Astrocyte (in vitro differentiated cells and primary cell): ENCODE results near the gene TMED8. TPM values are rescaled to one million over a fixed set of nuclear protein-coding genes. Genes with fewer than 3 reads are reported as not detected.

Experiments
- DNase-seq: peaks from one replicate; pipeline ENCODE4 v3.0.0-alpha.2; 2010; ENCODE audit warnings: low read depth
- FAIRE-seq: peaks from 2 replicates; lab custom pipeline; 2011; peaks lifted over from hg19 to GRCh38; lab: Jason Lieb, UNC
- H2AFZ ChIP-seq: 2 replicates; pipeline ENCODE4 v1.6.0; 2012; ENCODE audit warnings: low read depth, low read length, inconsistent platforms
- H3K27ac ChIP-seq: 2 replicates; pipeline ENCODE4 v1.5.1; 2011; ENCODE audit warnings: low read depth, low read length, inconsistent platforms
- H3K27me3 ChIP-seq: 2 replicates; pipeline ENCODE4 v1.6.0; 2011; ENCODE audit warnings: low read length, inconsistent platforms; ENCODE audit not compliant: insufficient read depth
- H3K36me3 ChIP-seq: 2 replicates; pipeline ENCODE4 v1.5.1; 2011; ENCODE audit warnings: low read length, inconsistent platforms; ENCODE audit not compliant: insufficient read depth
- H3K4me1 ChIP-seq: 2 replicates; pipeline ENCODE4 v1.5.1; 2011; ENCODE audit warnings: low read length, inconsistent platforms; ENCODE audit not compliant: insufficient read depth
- H3K4me2 ChIP-seq: 2 replicates; pipeline ENCODE4 v1.6.0; 2012; ENCODE audit warnings: low read length, inconsistent platforms
- H3K4me3 ChIP-seq: 2 replicates; pipeline ENCODE4 v1.5.1; 2011; ENCODE audit warnings: low read depth, mild to moderate bottlenecking, low read length, inconsistent platforms; ENCODE audit not compliant: insufficient read depth
- H3K79me2 ChIP-seq: 2 replicates; pipeline ENCODE4 v1.6.0; 2012; ENCODE audit warnings: mild to moderate bottlenecking, low read length, inconsistent platforms; ENCODE audit not compliant: insufficient read depth
- H3K9ac ChIP-seq: 2 replicates; pipeline ENCODE4 v1.6.0; 2012; ENCODE audit warnings: mild to moderate bottlenecking, low read length, inconsistent platforms
- H3K9me3 ChIP-seq: 2 replicates; pipeline ENCODE4 v1.5.1; 2012; ENCODE audit warnings: low read depth, mild to moderate bottlenecking, low read length, inconsistent platforms; ENCODE audit not compliant: insufficient read depth
- H4K20me1 ChIP-seq: 2 replicates; pipeline ENCODE4 v1.6.0; 2012; ENCODE audit warnings: low read length, inconsistent platforms; ENCODE audit not compliant: insufficient read depth
- H3K27ac Mint-ChIP-seq: one replicate; pipeline ENCODE4 v1.8.0; 2021; ENCODE audit warnings: mild to moderate bottlenecking, mixed read lengths; ENCODE audit not compliant: unreplicated experiment
- H3K27me3 Mint-ChIP-seq: one replicate; pipeline ENCODE4 v1.8.0; 2021; ENCODE audit warnings: low read depth, mixed read lengths; ENCODE audit not compliant: unreplicated experiment
- H3K36me3 Mint-ChIP-seq: one replicate; pipeline ENCODE4 v1.8.0; 2021; ENCODE audit warnings: low read depth, mixed read lengths; ENCODE audit not compliant: unreplicated experiment
- H3K4me1 Mint-ChIP-seq: one replicate; pipeline ENCODE4 v1.8.0; 2021; ENCODE audit warnings: low read depth, mixed read lengths; ENCODE audit not compliant: unreplicated experiment
- H3K4me3 Mint-ChIP-seq: one replicate; pipeline ENCODE4 v1.8.0; 2021; ENCODE audit warnings: mild to moderate bottlenecking, moderate library complexity, mixed read lengths; ENCODE audit not compliant: unreplicated experiment
- H3K9me3 Mint-ChIP-seq: one replicate; pipeline ENCODE4 v1.8.0; 2021; ENCODE audit warnings: mild to moderate bottlenecking, mixed read lengths; ENCODE audit not compliant: unreplicated experiment
- EZH2 ChIP-seq: IDR thresholded peaks from 2 replicates; pipeline ENCODE4 v1.6.1; 2012; ENCODE audit warnings: mild to moderate bottlenecking, low read length, inconsistent platforms; ENCODE audit not compliant: insufficient read depth
- total RNA-seq: library from RNA; stranded (reverse); gene quantifications from 2 replicates; pipeline ENCODE4 v1.2.1, GENCODE V29; 2021
- TF ChIP-seq, protein P1 (sequence below): IDR thresholded peaks from 2 replicates; pipeline ENCODE4 v1.5.1; 2011; ENCODE audit warnings: low read depth, mild to moderate bottlenecking, inconsistent platforms, low read length, moderate library complexity; ENCODE audit not compliant: insufficient read depth

TMED8 gene
- total RNA-seq, 1 donor from 2014 or later, result 10.2 TPM

DNA sequence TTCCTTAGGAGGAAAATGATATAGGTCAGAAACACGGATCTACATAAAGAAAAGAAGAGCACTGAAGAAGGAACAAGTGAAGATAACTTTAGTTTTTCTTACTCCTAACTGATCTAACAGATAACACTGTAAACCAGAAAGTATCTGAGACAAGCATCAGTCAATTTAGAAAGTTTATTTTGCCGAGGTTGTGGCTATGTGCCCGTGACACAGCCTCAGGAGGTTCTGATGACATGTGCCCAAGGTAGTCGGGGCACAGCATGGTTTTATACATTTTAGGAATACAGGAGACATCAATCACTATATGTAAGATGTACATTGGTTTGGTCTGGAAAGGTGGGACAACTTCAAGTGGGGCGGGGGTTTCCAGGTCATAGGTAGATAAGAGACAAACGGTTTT is 23.3 kb upstream of the TMED8 start:
- FAIRE-seq (no peak), DNase-seq (no peak)
- Histone ChIP-seq H3K27me3 (peaks cover 2% of the 10 kb centered on the region), H2AFZ (no peak overlapping the region), H3K4me2 (no peak overlapping the region), H4K20me1 (no peaks in the 10 kb centered on the region), H3K9me3 (no peaks in the 10 kb centered on the region), H3K79me2 (no peaks in the 10 kb centered on the region), H3K27ac (no peak overlapping the region), H3K4me3 (no peak overlapping the region), H3K9ac (no peak overlapping the region), H3K36me3 (no peaks in the 10 kb centered on the region), H3K4me1 (no peaks in the 10 kb centered on the region)
- H3K27ac Mint-ChIP-seq, result no peak overlapping the region
- no peak overlapping the region for H3K4me3 Mint-ChIP-seq
- H3K4me1 Mint-ChIP-seq, result no peaks in the 10 kb centered on the region
- no peak for TF ChIP-seq EZH2
- TF ChIP-seq, protein P1, sequence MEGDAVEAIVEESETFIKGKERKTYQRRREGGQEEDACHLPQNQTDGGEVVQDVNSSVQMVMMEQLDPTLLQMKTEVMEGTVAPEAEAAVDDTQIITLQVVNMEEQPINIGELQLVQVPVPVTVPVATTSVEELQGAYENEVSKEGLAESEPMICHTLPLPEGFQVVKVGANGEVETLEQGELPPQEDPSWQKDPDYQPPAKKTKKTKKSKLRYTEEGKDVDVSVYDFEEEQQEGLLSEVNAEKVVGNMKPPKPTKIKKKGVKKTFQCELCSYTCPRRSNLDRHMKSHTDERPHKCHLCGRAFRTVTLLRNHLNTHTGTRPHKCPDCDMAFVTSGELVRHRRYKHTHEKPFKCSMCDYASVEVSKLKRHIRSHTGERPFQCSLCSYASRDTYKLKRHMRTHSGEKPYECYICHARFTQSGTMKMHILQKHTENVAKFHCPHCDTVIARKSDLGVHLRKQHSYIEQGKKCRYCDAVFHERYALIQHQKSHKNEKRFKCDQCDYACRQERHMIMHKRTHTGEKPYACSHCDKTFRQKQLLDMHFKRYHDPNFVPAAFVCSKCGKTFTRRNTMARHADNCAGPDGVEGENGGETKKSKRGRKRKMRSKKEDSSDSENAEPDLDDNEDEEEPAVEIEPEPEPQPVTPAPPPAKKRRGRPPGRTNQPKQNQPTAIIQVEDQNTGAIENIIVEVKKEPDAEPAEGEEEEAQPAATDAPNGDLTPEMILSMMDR, result no peak
- H3K9me3 Mint-ChIP-seq, result no peaks in the 10 kb centered on the region
- peaks cover 6% of the 10 kb centered on the region for H3K36me3 Mint-ChIP-seq
- peaks cover 3% of the 10 kb centered on the region for H3K27me3 Mint-ChIP-seq

- Mint-ChIP-seq H3K4me3 (no peak overlapping the region), H3K36me3 (no peaks in the 10 kb centered on the region), H3K27ac (no peak overlapping the region), H3K4me1 (no peaks in the 10 kb centered on the region), H3K9me3 (no peaks in the 10 kb centered on the region), H3K27me3 (no peaks in the 10 kb centered on the region)
- Histone ChIP-seq H4K20me1 (no peaks in the 10 kb centered on the region), H3K4me1 (no peaks in the 10 kb centered on the region), H3K79me2 (no peaks in the 10 kb centered on the region), H2AFZ (no peak overlapping the region), H3K27ac (no peak overlapping the region), H3K27me3 (no peaks in the 10 kb centered on the region), H3K4me2 (no peak overlapping the region), H3K36me3 (no peaks in the 10 kb centered on the region), H3K9ac (no peak overlapping the region), H3K4me3 (no peak overlapping the region), H3K9me3 (no peaks in the 10 kb centered on the region)
- no peak for TF ChIP-seq EZH2
- TF ChIP-seq, protein P1, result no peak
- FAIRE-seq, result no peak
- DNase-seq, result no peak
These were observed 13.3 kb upstream of the TMED8 start for GRCh38 chr14:77390188-77390587.

DNA sequence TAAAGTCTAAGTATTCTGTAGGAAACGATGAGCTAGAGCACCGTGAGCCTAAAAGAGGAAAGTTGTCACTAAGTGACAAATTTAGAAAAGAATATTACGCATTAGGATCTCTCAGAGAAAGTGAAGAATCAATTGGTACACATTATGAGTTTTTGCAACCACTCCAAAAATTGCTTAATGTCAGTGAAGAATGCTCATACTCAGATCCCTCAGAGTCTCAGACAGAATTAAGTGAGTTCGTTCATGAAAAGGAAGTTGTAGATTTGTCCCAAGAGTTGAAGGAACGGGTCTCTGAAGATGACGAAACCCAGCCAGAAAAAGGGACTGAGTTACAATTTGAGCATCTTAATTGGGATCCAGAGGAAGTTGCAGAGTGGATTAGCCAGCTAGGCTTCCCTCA is 1.8 kb upstream of the TMED8 start:
- TF ChIP-seq EZH2, result no peak
- TF ChIP-seq, protein P1, result no peak
- Mint-ChIP-seq H3K4me1 (peaks cover 3% of the 10 kb centered on the region), H3K27me3 (no peaks in the 10 kb centered on the region), H3K9me3 (peaks cover 2% of the 10 kb centered on the region), H3K4me3 (no peak overlapping the region), H3K36me3 (no peaks in the 10 kb centered on the region), H3K27ac (no peak overlapping the region)
- Histone ChIP-seq H3K27me3 (no peaks in the 10 kb centered on the region), H3K79me2 (peaks cover 12% of the 10 kb centered on the region), H3K4me1 (peaks cover 5% of the 10 kb centered on the region), H4K20me1 (peaks cover 6% of the 10 kb centered on the region), H3K9me3 (no peaks in the 10 kb centered on the region), H2AFZ (no peak overlapping the region), H3K27ac (no peak overlapping the region), H3K4me3 (no peak overlapping the region), H3K9ac (no peak overlapping the region), H3K4me2 (no peak overlapping the region), H3K36me3 (no peaks in the 10 kb centered on the region)
- no peak for DNase-seq
- FAIRE-seq, result no peak
